Measurements from ENCODE around the gene CIAO1. TPM values are rescaled to one million over a fixed set of nuclear protein-coding genes. Genes with fewer than 3 reads are reported as not detected.

Gene CIAO1
- total and polyA plus RNA-seq, 2 of the 13 experiments (the other 11 are each of a cell fraction or from before 2014, with no cell fraction given) = 99.3 to 120 TPM

GRCh38 chr2:96305091-96305978 lies 39.3 kb downstream of the CIAO1 start, which contains the start of gene SNRNP200 (continued):
- TF ChIP-seq AFF4 (CRISPR knock-in tag; IDR thresholded peaks at IDR 0.05) (no peak), ZSCAN12 (CRISPR knock-in tag; IDR thresholded peaks at IDR 0.05) (no peak), GATA4 (IDR thresholded peaks at IDR 0.05; ENCODE audit: borderline replicate concordance, low read depth) (peak; percentile 87), SNAPC5 (CRISPR knock-in tag; IDR thresholded peaks at IDR 0.05; ENCODE audit: borderline replicate concordance) (peak; percentile 35; the same call in 1 of the 2 replicates), ZNF577 (CRISPR knock-in tag; IDR thresholded peaks at IDR 0.05; ENCODE audit: borderline replicate concordance, low read depth) (peak; percentile 86; the same call in 1 of the 2 replicates), MTF2 (CRISPR knock-in tag; IDR thresholded peaks at IDR 0.05; ENCODE audit: borderline replicate concordance) (no peak), HMG20B (CRISPR knock-in tag; conservative IDR thresholded peaks at IDR 0.05) (peak; percentile 53; the same call in 1 of the 2 replicates), FOXM1 (CRISPR knock-in tag; IDR thresholded peaks at IDR 0.05) (peak; percentile 90; the same call in 1 of the 2 replicates), ZNF672 (CRISPR knock-in tag; IDR thresholded peaks at IDR 0.05) (no peak), CREBL2 (CRISPR knock-in tag; IDR thresholded peaks at IDR 0.05; ENCODE audit: borderline replicate concordance) (peak; percentile 98; the same call in 1 of the 2 replicates), ZNF225 (CRISPR knock-in tag; IDR thresholded peaks at IDR 0.05) (peak; percentile 51; the same call in 1 of the 2 replicates), TOPORS (CRISPR knock-in tag; IDR thresholded peaks at IDR 0.05) (no peak), RFX1 (IDR thresholded peaks at IDR 0.05) (no peak), PPARG (CRISPR knock-in tag; conservative IDR thresholded peaks at IDR 0.05) (peak; percentile 56), ARNT2 (CRISPR knock-in tag; IDR thresholded peaks at IDR 0.05; ENCODE audit: low read depth) (peak; percentile 96; the same call in 1 of the 2 replicates), STAG1 (CRISPR knock-in tag; IDR thresholded peaks at IDR 0.05) (no peak; the same call in none of the 2 replicates), TIGD3 (CRISPR knock-in tag; IDR thresholded peaks at IDR 0.05; ENCODE audit: borderline replicate concordance) (peak; percentile 96), FOXA3 (CRISPR knock-in tag; IDR thresholded peaks at IDR 0.05) (peak; percentile 60), KMT2B (CRISPR knock-in tag; IDR thresholded peaks at IDR 0.05) (peak; percentile 98), MBD4 (IDR thresholded peaks at IDR 0.05; ENCODE audit: borderline replicate concordance, low read length) (no peak), ZSCAN29 (CRISPR knock-in tag; conservative IDR thresholded peaks at IDR 0.05) (peak; percentile 97), CHD2 (IDR thresholded peaks at IDR 0.05; ENCODE audit: low read depth, low read length) (peak; percentile 64; the same call in 1 of the 2 replicates)

All from HepG2 (cell line).